Endothelial cell of umbilical vein (primary cell): ENCODE data around the gene ABHD14A. TPM values are rescaled to one million over a fixed set of nuclear protein-coding genes. Genes with fewer than 3 reads are reported as not detected.

Experiments
- BruUV-seq: library from RNA; stranded (reverse); fragments of 400-500 nt; replicated peaks from 2 replicates; lab custom pipeline; 2021; lab: Mats Ljungman, UMichigan
- CTCF ChIA-PET: fragments of 300-600, 350-600 bp; sonication (Branson Sonifier 250); formaldehyde crosslinking; loops from one replicate; lab custom pipeline; 2021; ENCODE audit warnings: antibody characterized with exemption, inconsistent platforms; lab: Charles Lee
- POLR2A ChIA-PET: fragments of 300-600, 350-600 bp; sonication (Branson Sonifier 250); formaldehyde crosslinking; loops from one replicate; lab custom pipeline; 2021; ENCODE audit warnings: antibody characterized with exemption, inconsistent platforms; lab: Charles Lee
- DNase-seq: peaks from one replicate; pipeline ENCODE4 v3.0.0-alpha.2; 2011; ENCODE audit warnings: low read depth, low spot score
- FAIRE-seq: peaks from 2 replicates; lab custom pipeline; 2011; peaks lifted over from hg19 to GRCh38; lab: Jason Lieb, UNC
- H2AFZ ChIP-seq: 2 replicates; pipeline ENCODE4 v1.6.0; 2012; ENCODE audit warnings: low read depth, low read length, control low read depth, inconsistent platforms
- H3K27ac ChIP-seq: 2 replicates; pipeline ENCODE4 v1.5.1; 2011; ENCODE audit warnings: low read depth, mild to moderate bottlenecking, control low read depth, low read length, moderate library complexity; ENCODE audit not compliant: insufficient read depth
- H3K27me3 ChIP-seq, 2 experiments: 2 replicates each; pipeline versions ENCODE4 v1.6.0 to v1.6.1; 2011; ENCODE audit warnings: low read length in 2 of 2, mixed read lengths in 1 of 2; ENCODE audit not compliant: control insufficient read depth in 2 of 2, insufficient read depth in 2 of 2
- H3K36me3 ChIP-seq, 2 experiments: 2 replicates in 1 of 2; 3 replicates in 1 of 2; pipeline ENCODE4 v1.5.1; 2011; ENCODE audit warnings: low read length in 2 of 2, mild to moderate bottlenecking in 1 of 2, moderate library complexity in 1 of 2; ENCODE audit not compliant: control insufficient read depth in 2 of 2, insufficient read depth in 2 of 2; ENCODE audit errors: extremely low read depth in 1 of 2
- H3K4me1 ChIP-seq: 3 replicates; pipeline ENCODE4 v1.5.1; 2011; ENCODE audit warnings: mild to moderate bottlenecking, low read length; ENCODE audit not compliant: control insufficient read depth, insufficient read depth; ENCODE audit errors: extremely low read depth
- H3K4me2 ChIP-seq: 2 replicates; pipeline ENCODE4 v1.6.1; 2011; ENCODE audit warnings: low read length, control low read depth, mixed read lengths; ENCODE audit not compliant: insufficient read depth
- H3K4me3 ChIP-seq, 3 experiments: fragments of 200-600 bp in 1 of 3; sonication (generic), shearing (Covaris generic) in 1 of 3; replicated peaks in 1 of 3; 2 replicates each; pipeline ENCODE4 v1.5.1; 2011 to 2016; ENCODE audit warnings: control low read depth in 3 of 3, low read length in 3 of 3, mild to moderate bottlenecking in 2 of 3, inconsistent platforms in 1 of 3, low read depth in 1 of 3, moderate library complexity in 1 of 3; ENCODE audit not compliant: insufficient read depth in 1 of 3
- H3K79me2 ChIP-seq: 2 replicates; pipeline ENCODE4 v1.6.0; 2012; ENCODE audit warnings: low read length, inconsistent platforms; ENCODE audit not compliant: control insufficient read depth, insufficient read depth
- H3K9ac ChIP-seq: replicated peaks from 2 replicates; pipeline ENCODE3; 2011; ENCODE audit warnings: low read length, control low read depth; ENCODE audit not compliant: insufficient read depth; ENCODE audit errors: extremely low read depth
- H3K9me1 ChIP-seq: replicated peaks from 3 replicates; pipeline ENCODE4 v1.6.0; 2011; ENCODE audit warnings: mild to moderate bottlenecking, low read length; ENCODE audit not compliant: control insufficient read depth, insufficient read depth; ENCODE audit errors: extremely low read depth
- H3K9me3 ChIP-seq: replicated peaks from 2 replicates; pipeline ENCODE4 v1.5.1; 2012; ENCODE audit warnings: low read length, inconsistent platforms; ENCODE audit not compliant: control insufficient read depth, insufficient read depth
- H4K20me1 ChIP-seq: replicated peaks from 2 replicates; pipeline ENCODE3; 2011; ENCODE audit warnings: mild to moderate bottlenecking, low read length; ENCODE audit not compliant: control insufficient read depth, insufficient read depth; ENCODE audit errors: extremely low read depth
- EZH2 ChIP-seq: IDR thresholded peaks from 2 replicates; pipeline ENCODE4 v1.6.1; 2012; ENCODE audit warnings: borderline replicate concordance, low read depth, mild to moderate bottlenecking, moderate library complexity, low read length, inconsistent platforms; ENCODE audit not compliant: severe bottlenecking
- FOS ChIP-seq: IDR thresholded peaks from 2 replicates; pipeline ENCODE4 v1.6.1; 2011; ENCODE audit warnings: mild to moderate bottlenecking, low read length, moderate library complexity, borderline replicate concordance; ENCODE audit not compliant: insufficient read depth
- GATA2 ChIP-seq: IDR thresholded peaks from 2 replicates; pipeline ENCODE4 v1.7.0; 2011; ENCODE audit warnings: low read depth, mild to moderate bottlenecking, moderate library complexity, mixed read lengths, low read length; ENCODE audit not compliant: insufficient read length, insufficient read depth
- JUN ChIP-seq: IDR thresholded peaks from 2 replicates; pipeline ENCODE4 v1.6.1; 2011; ENCODE audit warnings: borderline replicate concordance, low read depth; ENCODE audit not compliant: insufficient read length, insufficient read depth
- MYC ChIP-seq: IDR thresholded peaks from one replicate; pipeline ENCODE4 v1.6.1; 2011; ENCODE audit warnings: mild to moderate bottlenecking, low read depth, low read length
- POLR2A ChIP-seq: IDR thresholded peaks from 2 replicates; pipeline ENCODE4 v1.6.1; 2012; ENCODE audit warnings: low read depth, mild to moderate bottlenecking, control low read depth, low read length
- dilution Hi-C: fragments of 300-500 bp; cut with MboI; formaldehyde crosslinking; loops from one replicate; pipeline ENCODE4 v1.15.0; 2019; ENCODE audit warnings: low sequenced_read_pairs; ENCODE audit not compliant: extremely low pct_ligation_motif_present
- intact Hi-C: fragments of 100-400 bp; cut with micrococcal nuclease; formaldehyde crosslinking; loops from one replicate; pipeline ENCODE4 v1.10.0; 2022
- polyA plus RNA-seq, 4 experiments: library from polyadenylated mRNA; depleted of rRNA in 3 of 4; stranded (reverse) in 3 of 4; unstranded in 1 of 4; fragments of >200 nt; gene quantifications; 2 replicates each; pipeline versions ENCODE4 v1.2.1 to v1.2.3, GENCODE V29; 2011 to 2012; ENCODE audit warnings: missing spikeins in 1 of 4
- total RNA-seq: library from RNA; stranded (reverse); gene quantifications from 2 replicates; pipeline ENCODE4 v1.2.3, GENCODE V29; 2021
- TF ChIP-seq, protein P1 (sequence below): IDR thresholded peaks from 2 replicates; pipeline ENCODE4 v1.6.1; 2011; ENCODE audit not compliant: insufficient read depth, insufficient read length
- TF ChIP-seq, protein P2 (sequence below), 2 donors: IDR thresholded peaks; 1 replicate in 1 of 2; 2 replicates in 1 of 2; pipeline ENCODE4 v1.5.1; 2011; ENCODE audit warnings: low read length in 2 of 2, mild to moderate bottlenecking in 2 of 2, moderate library complexity in 2 of 2, control low read depth in 1 of 2, inconsistent platforms in 1 of 2, low read depth in 1 of 2; ENCODE audit not compliant: insufficient read depth in 1 of 2; ENCODE audit errors: extremely low read depth in 1 of 2

ABHD14A gene
- total and polyA plus RNA-seq, 2 donors (not counting 3 experiments of a cell fraction or from before 2014, with no cell fraction given): 6.6 to 23.7 TPM

DNA sequence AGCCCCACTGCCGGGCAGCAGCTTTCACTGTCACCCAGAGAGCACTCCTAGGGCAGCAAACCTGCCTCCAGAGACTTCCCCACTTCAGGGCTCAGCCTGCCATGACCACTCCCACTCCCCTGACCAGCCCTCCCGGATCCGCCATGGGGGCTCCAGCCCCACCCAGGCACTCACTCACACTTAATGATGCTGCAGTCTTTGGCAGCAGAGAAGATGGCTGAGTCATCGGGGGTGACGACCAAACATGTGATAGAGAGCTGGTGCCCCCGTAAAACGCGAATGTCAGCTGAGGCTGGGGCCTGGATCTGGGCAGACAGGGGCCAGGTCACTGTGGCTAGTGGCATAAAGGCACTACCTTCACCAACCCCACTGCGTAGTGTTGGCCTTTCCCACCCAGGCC lies 37.9 kb upstream of the ABHD14A start:
- Histone ChIP-seq H3K27me3 (no peaks in the 10 kb centered on the region), H3K4me2 (no peak overlapping the region), H3K79me2 (peaks cover 16% of the 10 kb centered on the region), H3K9me1 (no peaks in the 10 kb centered on the region), H3K9ac (no peak overlapping the region), H3K4me1 (peaks cover 10% of the 10 kb centered on the region), H3K4me3 (no peak overlapping the region), H2AFZ (no peak overlapping the region), H3K27ac (no peak overlapping the region), H3K9me3 (no peaks in the 10 kb centered on the region), H4K20me1 (no peaks in the 10 kb centered on the region), H3K36me3 (peaks cover 0 to 41% of the 10 kb centered on the region in 2 experiments)
- DNase-seq (no peak), FAIRE-seq (no peak)
- dilution Hi-C loops: no loop called here
- no TSS peak for BruUV-seq
- ChIA-PET POLR2A (interaction anchor here (0.6 kb wide), 1 partner anchor 406 kb away, joined by 4 read pairs; no protein-coding TSS in a partner anchor), CTCF (no interaction called here)
- intact Hi-C loops: no loop called here
- no peak for TF ChIP-seq EZH2
- TF ChIP-seq MYC: no peak
- TF ChIP-seq, protein P1, sequence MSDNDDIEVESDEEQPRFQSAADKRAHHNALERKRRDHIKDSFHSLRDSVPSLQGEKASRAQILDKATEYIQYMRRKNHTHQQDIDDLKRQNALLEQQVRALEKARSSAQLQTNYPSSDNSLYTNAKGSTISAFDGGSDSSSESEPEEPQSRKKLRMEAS: no peak
- TF ChIP-seq JUN: no peak
- TF ChIP-seq POLR2A: no peak
- TF ChIP-seq, protein P2, sequence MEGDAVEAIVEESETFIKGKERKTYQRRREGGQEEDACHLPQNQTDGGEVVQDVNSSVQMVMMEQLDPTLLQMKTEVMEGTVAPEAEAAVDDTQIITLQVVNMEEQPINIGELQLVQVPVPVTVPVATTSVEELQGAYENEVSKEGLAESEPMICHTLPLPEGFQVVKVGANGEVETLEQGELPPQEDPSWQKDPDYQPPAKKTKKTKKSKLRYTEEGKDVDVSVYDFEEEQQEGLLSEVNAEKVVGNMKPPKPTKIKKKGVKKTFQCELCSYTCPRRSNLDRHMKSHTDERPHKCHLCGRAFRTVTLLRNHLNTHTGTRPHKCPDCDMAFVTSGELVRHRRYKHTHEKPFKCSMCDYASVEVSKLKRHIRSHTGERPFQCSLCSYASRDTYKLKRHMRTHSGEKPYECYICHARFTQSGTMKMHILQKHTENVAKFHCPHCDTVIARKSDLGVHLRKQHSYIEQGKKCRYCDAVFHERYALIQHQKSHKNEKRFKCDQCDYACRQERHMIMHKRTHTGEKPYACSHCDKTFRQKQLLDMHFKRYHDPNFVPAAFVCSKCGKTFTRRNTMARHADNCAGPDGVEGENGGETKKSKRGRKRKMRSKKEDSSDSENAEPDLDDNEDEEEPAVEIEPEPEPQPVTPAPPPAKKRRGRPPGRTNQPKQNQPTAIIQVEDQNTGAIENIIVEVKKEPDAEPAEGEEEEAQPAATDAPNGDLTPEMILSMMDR (IDR thresholded peaks at IDR 0.05; ENCODE audit: extremely low read depth in 1 of 2, insufficient read depth in 1 of 2, low read depth in 1 of 2, low read length in 2 of 2): no peak
- no peak for TF ChIP-seq GATA2
- TF ChIP-seq FOS: no peak
